Measurements from ENCODE around the gene ECT2L. TPM values are rescaled to one million over a fixed set of nuclear protein-coding genes. Genes with fewer than 3 reads are reported as not detected.

The ECT2L gene
- total RNA-seq, 2 donors from 2014 or later, result not detected

GRCh38 chr6:138830248-138830647 lies 34.4 kb downstream of the ECT2L start:
- no peak overlapping the region for H3K4me3 Mint-ChIP-seq
- H3K9me3 Mint-ChIP-seq, result peaks cover 8% of the 10 kb centered on the region
- H3K9me3 ChIP-seq (ENCODE audit: control insufficient read depth, low read length), result no peaks in the 10 kb centered on the region
- no peaks in the 10 kb centered on the region for H3K4me1 Mint-ChIP-seq
- DNase-seq, result no peak
- no peak overlapping the region for H3K4me3 ChIP-seq (ENCODE audit: low read length)
- no peaks in the 10 kb centered on the region for H3K36me3 Mint-ChIP-seq (ENCODE audit: low read depth)
- 80 to 84% methylated on average over 6 to 7 of the region's 7 CpGs for WGBS, 2 experiments (ENCODE audit: insufficient coverage in 1 of 2, insufficient read length in 1 of 2)
- H3K9ac ChIP-seq (ENCODE audit: extremely low read depth, low read length, poor library complexity, severe bottlenecking), result no peak overlapping the region
- H3K27me3 Mint-ChIP-seq (ENCODE audit: insufficient read depth), result no peaks in the 10 kb centered on the region
- TF ChIP-seq CTCF (conservative IDR thresholded peaks at IDR 0.05), result no peak
- H3K27ac ChIP-seq (ENCODE audit: low read depth, low read length), result no peak overlapping the region
- no peaks in the 10 kb centered on the region for H3K27me3 ChIP-seq (ENCODE audit: control insufficient read depth, insufficient read depth, low read length, poor library complexity, severe bottlenecking)
- no peaks in the 10 kb centered on the region for H3K4me1 ChIP-seq (ENCODE audit: control insufficient read depth, insufficient read depth, low read length)
- H3K27ac Mint-ChIP-seq, result no peak overlapping the region
- H3K36me3 ChIP-seq (ENCODE audit: control insufficient read depth, insufficient read depth, low read length), result no peaks in the 10 kb centered on the region

GRCh38 chr6:138832182-138832581 lies 36.3 kb downstream of the ECT2L start:
- Histone ChIP-seq H3K9ac (ENCODE audit: extremely low read depth, low read length, poor library complexity, severe bottlenecking) (no peak overlapping the region), H3K4me3 (ENCODE audit: low read length) (no peak overlapping the region), H3K4me1 (ENCODE audit: control insufficient read depth, insufficient read depth, low read length) (no peaks in the 10 kb centered on the region), H3K27ac (ENCODE audit: low read depth, low read length) (no peak overlapping the region), H3K9me3 (ENCODE audit: control insufficient read depth, low read length) (no peaks in the 10 kb centered on the region), H3K36me3 (ENCODE audit: control insufficient read depth, insufficient read depth, low read length) (no peaks in the 10 kb centered on the region), H3K27me3 (ENCODE audit: control insufficient read depth, insufficient read depth, low read length, poor library complexity, severe bottlenecking) (no peaks in the 10 kb centered on the region)
- Mint-ChIP-seq H3K9me3 (peaks cover 2% of the 10 kb centered on the region), H3K4me1 (no peaks in the 10 kb centered on the region), H3K36me3 (ENCODE audit: low read depth) (no peaks in the 10 kb centered on the region), H3K27ac (no peak overlapping the region), H3K27me3 (ENCODE audit: insufficient read depth) (no peaks in the 10 kb centered on the region), H3K4me3 (no peak overlapping the region)
- WGBS, 2 experiments (ENCODE audit: insufficient coverage in 1 of 2, insufficient read length in 1 of 2), result 83 to 100% methylated on average over 1 to 2 of the region's 2 CpGs
- no peak for DNase-seq
- no peak for TF ChIP-seq CTCF (conservative IDR thresholded peaks at IDR 0.05)

- no peaks in the 10 kb centered on the region for H3K9me3 Mint-ChIP-seq
- WGBS, 2 experiments (ENCODE audit: insufficient coverage in 1 of 2, insufficient read length in 1 of 2), result 90 to 100% methylated on average over 2 to 4 of the region's 4 CpGs
- Histone ChIP-seq H3K36me3 (ENCODE audit: control insufficient read depth, insufficient read depth, low read length) (no peaks in the 10 kb centered on the region), H3K27me3 (ENCODE audit: control insufficient read depth, insufficient read depth, low read length, poor library complexity, severe bottlenecking) (no peaks in the 10 kb centered on the region), H3K27ac (ENCODE audit: low read depth, low read length) (no peak overlapping the region), H3K4me1 (ENCODE audit: control insufficient read depth, insufficient read depth, low read length) (no peaks in the 10 kb centered on the region), H3K4me3 (ENCODE audit: low read length) (no peak overlapping the region), H3K9ac (ENCODE audit: extremely low read depth, low read length, poor library complexity, severe bottlenecking) (no peak overlapping the region), H3K9me3 (ENCODE audit: control insufficient read depth, low read length) (no peaks in the 10 kb centered on the region)
- DNase-seq, result no peak
- TF ChIP-seq CTCF (conservative IDR thresholded peaks at IDR 0.05), result no peak
- no peaks in the 10 kb centered on the region for H3K4me1 Mint-ChIP-seq
- H3K36me3 Mint-ChIP-seq (ENCODE audit: low read depth), result no peaks in the 10 kb centered on the region
- no peak overlapping the region for H3K4me3 Mint-ChIP-seq
- H3K27ac Mint-ChIP-seq, result no peak overlapping the region
- H3K27me3 Mint-ChIP-seq (ENCODE audit: insufficient read depth), result no peaks in the 10 kb centered on the region
These were observed 38.1 kb downstream of the ECT2L start for GRCh38 chr6:138833816-138834539.
